Measurements from ENCODE around the gene GSK3B. TPM values are rescaled to one million over a fixed set of nuclear protein-coding genes. Genes with fewer than 3 reads are reported as not detected.

The GSK3B gene
- total RNA-seq, 1 donor from 2014 or later, result 65.4 TPM

- no peak overlapping the region for H3K27ac Mint-ChIP-seq
- no peak overlapping the region for H3K4me3 Mint-ChIP-seq
- peaks cover 29% of the 10 kb centered on the region for H3K4me1 Mint-ChIP-seq
- H3K36me3 Mint-ChIP-seq, result peaks cover 8% of the 10 kb centered on the region
- no peak for DNase-seq (ENCODE audit: low spot score in 2 of 2, unreplicated experiment in 2 of 2)
- H3K27me3 Mint-ChIP-seq (ENCODE audit: low read depth), result no peaks in the 10 kb centered on the region
- no peak for TF ChIP-seq CTCF (IDR thresholded peaks at IDR 0.05; ENCODE audit: unreplicated experiment)
- H3K9me3 Mint-ChIP-seq, result no peaks in the 10 kb centered on the region
These were observed 1.8 kb upstream of the GSK3B start for GRCh38 chr3:120095979-120096426.

GRCh38 chr3:120095226-120095978 is 1.2 kb upstream of the GSK3B start:
- Mint-ChIP-seq H3K27me3 (ENCODE audit: low read depth) (no peaks in the 10 kb centered on the region), H3K27ac (no peak overlapping the region), H3K36me3 (peaks cover 8% of the 10 kb centered on the region), H3K4me1 (peaks cover 25% of the 10 kb centered on the region), H3K9me3 (no peaks in the 10 kb centered on the region), H3K4me3 (no peak overlapping the region)
- TF ChIP-seq CTCF (IDR thresholded peaks at IDR 0.05; ENCODE audit: unreplicated experiment), result no peak
- DNase-seq (ENCODE audit: low spot score in 2 of 2, unreplicated experiment in 2 of 2), result peak; percentile 73 to 89

- Mint-ChIP-seq H3K36me3 (peaks cover 6% of the 10 kb centered on the region), H3K27me3 (ENCODE audit: low read depth) (no peaks in the 10 kb centered on the region), H3K27ac (no peak overlapping the region), H3K4me3 (no peak overlapping the region), H3K9me3 (no peaks in the 10 kb centered on the region), H3K4me1 (peaks cover 25% of the 10 kb centered on the region)
- DNase-seq (ENCODE audit: low spot score in 2 of 2, unreplicated experiment in 2 of 2), result peak in 1 of 2 experiments; percentile 96
- no peak for TF ChIP-seq CTCF (IDR thresholded peaks at IDR 0.05; ENCODE audit: unreplicated experiment)
These were observed 554 bp upstream of the GSK3B start for GRCh38 chr3:120094776-120095225.

GRCh38 chr3:120093119-120093910 is 932 bp downstream of the GSK3B start:
- DNase-seq (ENCODE audit: low spot score in 2 of 2, unreplicated experiment in 2 of 2), result no peak
- TF ChIP-seq CTCF (IDR thresholded peaks at IDR 0.05; ENCODE audit: unreplicated experiment), result no peak
- Mint-ChIP-seq H3K27me3 (ENCODE audit: low read depth) (no peaks in the 10 kb centered on the region), H3K4me3 (no peak overlapping the region), H3K36me3 (peaks cover 3% of the 10 kb centered on the region), H3K4me1 (peaks cover 26% of the 10 kb centered on the region), H3K9me3 (no peaks in the 10 kb centered on the region), H3K27ac (no peak overlapping the region)

- Mint-ChIP-seq H3K4me1 (peaks cover 26% of the 10 kb centered on the region), H3K27ac (no peak overlapping the region), H3K9me3 (no peaks in the 10 kb centered on the region), H3K27me3 (ENCODE audit: low read depth) (no peaks in the 10 kb centered on the region), H3K4me3 (no peak overlapping the region), H3K36me3 (peaks cover 3% of the 10 kb centered on the region)
- TF ChIP-seq CTCF (IDR thresholded peaks at IDR 0.05; ENCODE audit: unreplicated experiment), result no peak
- DNase-seq (ENCODE audit: low spot score in 2 of 2, unreplicated experiment in 2 of 2), result no peak
These were observed 1.8 kb downstream of the GSK3B start for GRCh38 chr3:120092474-120092873.
